DLD1 (cell line): ENCODE results near the gene PPP1R37.
"Not testable (repeated sequence)": the region's sequence is repeated elsewhere in the genome, so short reads cannot be mapped to it uniquely, and the experiment has no call there.

Experiments
- in situ Hi-C: cut with HindIII; loops from 2 replicates; pipeline ENCODE4 v1.10.0; 2017; ENCODE audit warnings: low sequenced_read_pairs

PPP1R37 gene

GRCh38 chr19:45113628-45114027, 20.6 kb downstream of the PPP1R37 start:
- in situ Hi-C loops, result no loop called here

GRCh38 chr19:45114116-45114515, 21.1 kb downstream of the PPP1R37 start:
- in situ Hi-C loops, result no loop called here

DNA sequence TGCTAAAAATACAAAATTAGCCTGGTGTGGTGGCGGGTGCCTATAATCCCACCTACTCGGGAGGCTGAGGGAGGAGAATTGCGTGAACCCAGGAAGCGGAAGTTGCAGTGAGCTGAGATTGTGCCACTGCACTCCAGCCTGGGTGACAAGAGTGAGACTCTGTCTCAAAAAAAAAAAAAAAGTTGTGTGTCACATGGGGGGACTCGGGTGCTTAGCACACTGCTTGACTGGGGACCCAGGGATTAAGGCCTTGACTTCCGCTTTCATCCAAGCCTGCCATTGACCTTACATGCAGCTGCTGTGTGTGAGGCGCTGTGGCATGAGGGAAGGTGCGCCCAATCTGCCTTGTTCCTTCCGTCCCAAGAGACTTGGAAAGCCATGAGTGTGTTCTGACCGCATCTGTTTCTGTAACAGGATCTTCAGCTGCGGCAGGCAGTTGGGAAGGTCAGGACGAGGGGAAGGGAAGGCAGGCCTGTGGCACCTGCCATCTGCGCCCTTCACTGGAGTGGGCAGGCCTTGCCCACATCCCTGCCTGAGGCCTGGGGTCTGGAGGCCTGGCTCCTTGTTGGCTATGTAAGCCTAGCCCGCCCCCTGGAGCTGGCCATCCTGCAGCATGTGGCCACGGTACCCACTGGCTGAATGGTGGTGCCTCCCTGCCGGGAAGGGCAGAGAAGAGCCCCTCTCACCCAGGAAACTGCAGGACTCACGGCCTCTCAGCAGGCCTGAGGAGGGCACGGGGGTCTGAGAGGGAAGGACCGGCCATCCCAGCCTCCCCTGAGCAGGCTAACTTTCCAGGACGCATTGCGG, 23.0 kb downstream of the PPP1R37 start:
- in situ Hi-C loops, result no loop called here

DNA sequence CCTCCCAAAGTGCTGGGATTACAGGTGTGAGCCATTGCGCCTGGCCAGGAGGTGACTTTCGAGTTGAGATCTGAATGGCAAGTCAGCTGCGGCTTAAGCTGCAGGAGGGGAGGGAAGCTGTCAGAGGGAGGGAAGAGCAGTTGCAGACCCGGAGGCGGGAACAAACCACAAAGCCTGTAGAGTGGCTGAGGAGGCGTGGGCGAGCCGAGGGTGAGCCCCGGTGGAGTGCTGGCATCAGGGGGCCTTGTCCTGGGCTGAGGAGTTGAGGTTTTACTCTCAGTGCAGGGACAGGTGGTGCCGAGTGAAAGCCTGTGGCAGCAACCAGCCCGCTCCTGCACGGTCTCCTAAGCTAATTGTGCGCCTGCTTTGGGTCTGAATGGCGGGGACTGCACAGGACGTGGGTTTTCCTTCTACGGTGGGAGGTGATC, 24.2 kb downstream of the PPP1R37 start:
- in situ Hi-C loops, result no loop called here

DNA sequence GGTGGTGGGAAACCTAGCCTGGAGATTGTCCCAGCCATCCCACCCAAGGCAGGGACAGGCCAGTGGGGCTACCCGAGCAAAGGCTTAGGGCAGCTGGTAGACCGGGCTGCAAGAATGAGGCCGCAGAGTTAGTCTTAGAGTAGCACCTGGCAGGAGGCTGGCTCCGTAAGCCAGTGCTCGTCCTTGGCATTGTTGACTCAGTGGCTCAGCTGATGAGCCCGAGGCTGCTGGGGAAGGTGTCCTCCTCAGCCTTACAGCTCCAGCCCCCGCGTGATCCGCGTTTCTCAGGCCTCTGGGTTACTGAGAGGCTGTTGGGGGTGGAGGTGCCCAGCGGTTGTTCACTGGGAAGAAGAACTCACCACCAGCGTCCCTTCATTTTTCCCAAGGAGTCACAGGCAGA, 24.7 kb downstream of the PPP1R37 start:
- in situ Hi-C loops, result no loop called here

GRCh38 chr19:45118106-45118505, 25.1 kb downstream of the PPP1R37 start:
- in situ Hi-C loops, result no loop called here

GRCh38 chr19:45118591-45119355, 25.8 kb downstream of the PPP1R37 start:
- in situ Hi-C loops, result not testable (repeated sequence)

DNA sequence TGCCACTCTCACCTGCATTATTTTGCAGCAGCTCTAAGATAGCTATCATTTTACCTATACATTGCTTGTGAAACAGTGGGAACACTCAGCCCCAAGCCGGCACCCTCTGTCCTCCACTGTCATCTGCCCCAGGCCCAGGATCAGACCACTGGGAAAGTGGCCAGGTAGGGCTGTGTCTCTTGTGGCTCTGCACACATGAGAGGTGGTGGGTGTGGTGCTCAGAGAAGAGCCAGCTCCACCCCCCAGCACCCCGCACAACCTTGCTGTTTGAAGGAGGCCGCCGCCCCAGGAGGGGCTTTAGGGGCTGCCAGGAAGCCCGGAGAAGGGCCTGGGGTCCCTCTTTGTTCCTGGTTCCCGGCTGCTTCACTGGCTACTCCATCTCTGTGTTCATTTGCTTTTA, 26.6 kb downstream of the PPP1R37 start:
- in situ Hi-C loops, result no loop called here

GRCh38 chr19:45121827-45122345, 28.9 kb downstream of the PPP1R37 start:
- in situ Hi-C loops, result no loop called here

DNA sequence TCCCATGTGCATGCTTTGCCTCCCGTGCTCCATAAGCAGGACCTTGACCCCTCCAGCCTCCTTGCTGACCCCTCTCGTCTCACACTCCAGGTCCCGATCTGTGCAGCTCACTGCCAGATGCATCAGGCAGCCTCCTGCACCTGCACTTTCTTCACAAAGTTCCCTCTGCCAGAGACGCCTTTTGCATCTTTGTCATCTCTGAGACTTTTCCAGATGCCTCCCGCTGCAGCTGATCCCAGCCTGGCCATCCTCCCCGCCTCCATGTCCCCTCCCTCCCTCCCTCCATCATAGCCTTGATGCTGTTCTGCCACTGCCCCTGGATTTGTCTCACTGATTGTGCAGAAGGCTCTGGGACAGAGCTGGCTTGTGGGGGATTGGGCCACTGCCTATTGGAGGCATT, 29.9 kb downstream of the PPP1R37 start:
- in situ Hi-C loops, result no loop called here

- in situ Hi-C loops, result no loop called here
Observed at GRCh38 chr19:45123440-45123850, 30.5 kb downstream of the PPP1R37 start.

- in situ Hi-C loops, result no loop called here
Observed at GRCh38 chr19:45124021-45124420, 31.0 kb downstream of the PPP1R37 start.

- in situ Hi-C loops, result no loop called here
Observed at GRCh38 chr19:45125360-45125759, 32.4 kb downstream of the PPP1R37 start.

- in situ Hi-C loops, result no loop called here
Observed at GRCh38 chr19:45125975-45126493, 33.1 kb downstream of the PPP1R37 start.

DNA sequence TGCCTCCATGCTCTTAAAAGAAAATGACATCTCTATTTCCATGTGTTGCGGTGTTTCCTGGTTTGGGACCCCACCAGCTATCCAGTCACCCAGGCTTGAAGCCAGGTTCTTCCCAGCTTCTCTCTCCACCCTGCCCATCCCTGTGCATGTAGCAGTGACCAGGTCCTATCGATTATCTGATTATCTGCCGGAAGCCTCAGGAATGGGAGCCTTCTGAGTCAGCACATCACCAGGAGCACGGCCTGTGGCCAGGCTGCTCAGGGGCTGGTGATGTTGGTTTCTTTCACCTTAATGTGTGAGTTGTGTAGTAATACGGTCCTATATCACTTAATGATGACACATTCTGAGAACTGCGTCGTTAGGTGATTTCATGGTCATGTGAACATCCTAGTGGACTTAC, 33.7 kb downstream of the PPP1R37 start:
- in situ Hi-C loops, result no loop called here

DNA sequence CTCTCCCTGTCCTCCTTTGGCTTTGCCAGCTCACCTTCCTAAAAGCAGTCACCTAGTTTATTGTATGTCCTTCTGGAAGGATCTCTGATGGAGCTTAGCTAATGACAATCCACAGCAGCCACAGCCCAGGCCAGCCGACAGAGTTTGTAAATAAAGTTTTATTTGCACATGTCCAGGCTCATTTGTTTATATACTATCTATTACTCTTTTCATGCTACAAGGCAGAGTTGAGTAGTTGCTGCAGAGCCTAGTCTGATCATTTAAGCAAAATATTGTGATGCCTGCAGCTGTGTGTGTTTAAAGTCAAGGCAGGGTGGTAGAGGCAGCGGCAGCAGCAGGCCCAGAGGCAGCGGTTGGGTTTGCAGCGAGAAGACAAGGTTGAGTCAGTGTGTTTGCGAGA, 35.2 kb downstream of the PPP1R37 start:
- in situ Hi-C loops, result no loop called here

DNA sequence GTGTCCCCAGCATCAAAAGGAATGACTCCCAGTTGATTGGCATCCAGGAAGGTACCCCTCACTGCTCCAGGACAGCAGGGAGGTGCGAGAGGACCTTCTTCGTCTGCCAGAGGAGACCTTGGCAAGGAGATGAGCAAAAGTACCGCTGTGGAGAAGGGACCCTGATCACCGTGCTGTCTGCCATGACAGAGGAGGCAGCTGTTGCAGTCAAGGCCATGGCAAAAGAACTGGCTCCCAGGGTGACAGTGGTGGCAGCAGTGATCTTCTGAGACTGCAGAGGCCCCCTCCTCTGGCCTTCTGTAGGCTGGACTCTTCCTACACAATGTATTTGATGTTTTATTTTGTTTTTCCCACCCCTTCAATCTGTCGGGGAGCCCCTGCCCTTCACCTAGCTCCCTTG, 35.8 kb downstream of the PPP1R37 start:
- in situ Hi-C loops, result no loop called here

GRCh38 chr19:45130236-45130635, 37.3 kb downstream of the PPP1R37 start:
- in situ Hi-C loops, result no loop called here

- in situ Hi-C loops, result no loop called here
Observed at GRCh38 chr19:45130888-45131615, 38.1 kb downstream of the PPP1R37 start.

DNA sequence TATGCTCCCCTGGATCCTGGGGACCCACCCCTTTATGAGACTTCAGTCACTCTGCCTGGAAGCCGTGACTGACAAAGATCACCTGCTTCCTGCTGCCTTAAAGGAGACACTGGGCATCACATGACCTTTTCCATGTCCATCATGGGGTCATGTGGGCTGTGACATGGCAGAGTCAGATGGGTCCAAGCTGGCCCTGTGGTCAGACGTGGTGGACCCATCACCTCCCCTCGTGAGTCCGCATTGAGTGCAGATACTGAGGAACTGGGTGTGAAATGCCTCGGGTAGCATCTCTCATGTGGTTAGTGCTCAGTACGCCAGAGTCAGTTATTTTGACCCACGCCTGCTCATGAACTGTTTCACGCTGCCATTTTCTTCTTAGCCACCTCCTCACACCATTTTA, 40.7 kb downstream of the PPP1R37 start:
- in situ Hi-C loops, result no loop called here
